Fibroblast of lung (primary cell): ENCODE results near the gene TAF5L.

ENCODE experiments used
- EZH2 ChIP-seq: IDR thresholded peaks from 2 replicates; pipeline ENCODE4 v1.5.1; 2012; ENCODE audit warnings: low read length, control low read depth, mild to moderate bottlenecking; ENCODE audit errors: missing control alignments
- TF ChIP-seq, protein P1 (sequence below), 2 donors: IDR thresholded peaks in 1 of 2; conservative IDR thresholded peaks in 1 of 2; 1 replicate in 1 of 2; 2 replicates in 1 of 2; pipeline ENCODE4 v1.5.1; 2011 to 2012; ENCODE audit warnings: low read length in 2 of 2, control low read depth in 1 of 2, inconsistent platforms in 1 of 2, low read depth in 1 of 2, mild to moderate bottlenecking in 1 of 2

DNA sequence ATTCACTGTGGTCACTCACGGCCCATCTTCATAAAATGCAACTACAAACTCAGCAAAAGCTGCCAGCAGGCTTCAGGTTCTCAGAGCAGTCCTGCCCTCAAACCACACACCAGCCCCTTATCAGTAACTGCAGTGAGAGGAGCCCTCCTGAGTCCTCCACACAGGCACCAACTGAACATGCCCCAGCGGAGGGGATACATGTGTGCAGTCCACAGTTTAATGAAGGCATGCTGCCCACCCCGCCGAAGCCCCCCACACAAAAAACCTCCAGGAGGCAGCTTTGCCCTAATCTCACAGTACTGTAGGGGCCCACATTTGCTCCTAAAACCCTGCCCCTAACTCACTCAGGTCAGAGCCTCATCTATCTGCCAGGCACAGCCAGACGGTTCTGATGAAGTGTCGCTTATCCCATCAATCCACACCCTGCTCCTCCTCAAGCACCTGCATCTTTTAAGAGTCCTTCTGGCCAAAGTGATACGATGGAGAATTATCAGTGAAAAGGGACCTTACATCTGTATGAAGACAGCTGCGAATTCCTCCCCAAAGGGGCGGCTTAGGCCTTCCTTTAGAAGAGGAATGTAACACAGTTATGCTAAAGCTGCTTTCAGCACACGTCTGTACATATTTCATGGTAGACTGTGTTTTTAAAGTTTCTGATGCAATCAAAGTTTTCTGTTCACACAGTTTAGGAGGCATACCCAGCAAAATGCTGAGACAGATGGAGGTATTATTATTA, 70.9 kb downstream of the TAF5L start:
- TF ChIP-seq, protein P1, sequence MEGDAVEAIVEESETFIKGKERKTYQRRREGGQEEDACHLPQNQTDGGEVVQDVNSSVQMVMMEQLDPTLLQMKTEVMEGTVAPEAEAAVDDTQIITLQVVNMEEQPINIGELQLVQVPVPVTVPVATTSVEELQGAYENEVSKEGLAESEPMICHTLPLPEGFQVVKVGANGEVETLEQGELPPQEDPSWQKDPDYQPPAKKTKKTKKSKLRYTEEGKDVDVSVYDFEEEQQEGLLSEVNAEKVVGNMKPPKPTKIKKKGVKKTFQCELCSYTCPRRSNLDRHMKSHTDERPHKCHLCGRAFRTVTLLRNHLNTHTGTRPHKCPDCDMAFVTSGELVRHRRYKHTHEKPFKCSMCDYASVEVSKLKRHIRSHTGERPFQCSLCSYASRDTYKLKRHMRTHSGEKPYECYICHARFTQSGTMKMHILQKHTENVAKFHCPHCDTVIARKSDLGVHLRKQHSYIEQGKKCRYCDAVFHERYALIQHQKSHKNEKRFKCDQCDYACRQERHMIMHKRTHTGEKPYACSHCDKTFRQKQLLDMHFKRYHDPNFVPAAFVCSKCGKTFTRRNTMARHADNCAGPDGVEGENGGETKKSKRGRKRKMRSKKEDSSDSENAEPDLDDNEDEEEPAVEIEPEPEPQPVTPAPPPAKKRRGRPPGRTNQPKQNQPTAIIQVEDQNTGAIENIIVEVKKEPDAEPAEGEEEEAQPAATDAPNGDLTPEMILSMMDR (conservative IDR thresholded peaks at IDR 0.05 in 1 of 2, IDR thresholded peaks at IDR 0.05 in 1 of 2; ENCODE audit: low read depth in 1 of 2, low read length in 2 of 2): no peak
- TF ChIP-seq EZH2: no peak
